SK-N-MC (cell line): ENCODE results near the gene METTL21A.

Source experiments
- DNase-seq: peaks from one replicate; pipeline ENCODE4 v3.0.0-alpha.2; 2011; ENCODE audit warnings: low read depth, low spot score
- H3K27ac ChIP-seq: fragments of 200-600 bp; sonication (generic); 2 replicates; pipeline ENCODE4 v1.5.1; 2016; ENCODE audit warnings: mixed run types
- H3K36me3 ChIP-seq: fragments of 200-600 bp; sonication (generic); 2 replicates; pipeline ENCODE4 v1.6.1; 2017; ENCODE audit warnings: antibody characterized with exemption, low read length, mixed read lengths; ENCODE audit not compliant: insufficient read depth
- H3K4me3 ChIP-seq: fragments of 200-600 bp; sonication (generic); 2 replicates; pipeline ENCODE4 v1.5.1; 2016
- H3K9ac ChIP-seq: fragments of 200-600 bp; sonication (generic); 2 replicates; pipeline ENCODE4 v1.8.0; 2017; ENCODE audit warnings: mixed run types, mixed read lengths; ENCODE audit not compliant: insufficient read length
- H3K9me3 ChIP-seq: fragments of 200-600 bp; sonication (generic); 2 replicates; pipeline ENCODE4 v1.6.1; 2017; ENCODE audit warnings: low read depth, mild to moderate bottlenecking, antibody characterized with exemption, low read length, moderate library complexity, mixed read lengths
- EZH2 ChIP-seq: fragments of 200-600 bp; sonication (generic); IDR thresholded peaks from one replicate; pipeline ENCODE4 v1.6.1; 2017; ENCODE audit warnings: antibody characterized with exemption
- FOXP2 ChIP-seq: optimal IDR thresholded peaks from 2 replicates; pipeline ENCODE3; 2011; ENCODE audit warnings: mild to moderate bottlenecking, moderate library complexity; ENCODE audit not compliant: insufficient read depth; ENCODE audit errors: extremely low read length, control extremely low read depth
- POLR2AphosphoS5 ChIP-seq: IDR thresholded peaks from 2 replicates; pipeline ENCODE4 v1.6.1; 2012; ENCODE audit warnings: mild to moderate bottlenecking, low read depth, low read length, borderline replicate concordance

Gene METTL21A

DNA sequence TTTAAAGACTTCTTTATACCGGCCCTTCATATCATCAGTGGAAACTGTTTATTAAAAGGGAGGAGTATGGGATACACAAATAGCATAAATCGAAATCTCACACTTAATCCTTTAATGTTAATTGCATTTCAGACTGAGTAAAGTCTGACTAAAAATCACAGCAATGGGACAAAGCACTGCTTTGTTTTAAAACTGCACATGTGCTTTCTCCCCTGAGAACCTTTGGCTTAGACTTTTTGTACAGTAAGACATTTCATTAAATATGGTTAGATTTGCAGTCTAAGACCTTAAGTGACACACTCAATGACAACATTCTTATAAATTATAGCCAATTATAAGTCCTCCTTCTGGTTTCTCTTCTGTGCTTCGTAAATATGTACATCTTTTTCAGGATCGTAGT lies 12.5 kb downstream of the METTL21A start:
- Histone ChIP-seq H3K27ac (no peak overlapping the region), H3K4me3 (no peak overlapping the region), H3K9me3 (no peaks in the 10 kb centered on the region), H3K36me3 (peaks cover 47% of the 10 kb centered on the region), H3K9ac (no peak overlapping the region)
- TF ChIP-seq POLR2AphosphoS5 (no peak), EZH2 (no peak), FOXP2 (no peak)
- DNase-seq = no peak

DNA sequence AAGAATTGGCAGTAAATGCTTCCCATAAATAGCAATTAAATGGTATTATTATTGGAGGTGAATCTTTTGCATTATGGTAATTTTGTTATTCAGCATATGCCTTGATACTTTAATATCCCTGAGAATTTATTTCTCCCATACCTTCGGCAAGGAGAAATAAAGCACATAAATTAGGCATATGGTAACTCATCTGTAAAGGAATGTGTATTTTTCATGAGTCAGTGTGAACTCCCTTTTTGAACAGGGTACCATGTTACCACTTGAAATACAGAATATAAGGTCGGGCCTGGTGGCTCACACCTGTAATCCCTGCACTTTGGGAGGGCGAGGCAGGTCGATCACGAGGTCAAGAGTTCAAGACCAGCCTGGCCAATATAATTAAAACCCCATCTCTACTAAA lies 18.4 kb downstream of the METTL21A start:
- peaks cover 27% of the 10 kb centered on the region for H3K36me3 ChIP-seq
- no peak overlapping the region for H3K27ac ChIP-seq
- no peak for DNase-seq
- no peak overlapping the region for H3K9ac ChIP-seq
- H3K9me3 ChIP-seq = no peaks in the 10 kb centered on the region
- TF ChIP-seq FOXP2 (no peak), POLR2AphosphoS5 (no peak), EZH2 (no peak)
- no peak overlapping the region for H3K4me3 ChIP-seq

DNA sequence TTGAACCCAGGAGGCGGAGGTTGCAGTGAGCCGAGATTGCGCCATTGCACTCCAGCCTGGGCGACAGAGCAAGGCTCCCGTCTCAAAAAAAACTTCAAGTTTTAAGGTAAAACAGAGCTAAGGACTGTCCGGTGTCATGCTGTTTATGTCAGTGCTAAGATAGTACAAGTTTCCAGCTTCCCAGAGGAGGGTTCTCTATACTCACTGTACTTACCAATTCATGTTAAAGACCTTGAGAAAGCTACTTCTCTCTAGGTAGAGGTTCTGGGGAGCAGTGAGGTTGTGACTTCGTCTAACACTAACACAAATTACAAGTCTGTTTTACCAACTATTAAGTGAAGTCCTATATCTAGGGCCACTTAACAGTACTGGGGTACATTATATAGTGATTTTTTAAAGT lies 18.8 kb downstream of the METTL21A start:
- Histone ChIP-seq H3K27ac (no peak overlapping the region), H3K36me3 (peaks cover 31% of the 10 kb centered on the region), H3K4me3 (no peak overlapping the region), H3K9ac (no peak overlapping the region), H3K9me3 (no peaks in the 10 kb centered on the region)
- no peak for DNase-seq
- TF ChIP-seq POLR2AphosphoS5 = no peak
- no peak for TF ChIP-seq FOXP2
- no peak for TF ChIP-seq EZH2

DNA sequence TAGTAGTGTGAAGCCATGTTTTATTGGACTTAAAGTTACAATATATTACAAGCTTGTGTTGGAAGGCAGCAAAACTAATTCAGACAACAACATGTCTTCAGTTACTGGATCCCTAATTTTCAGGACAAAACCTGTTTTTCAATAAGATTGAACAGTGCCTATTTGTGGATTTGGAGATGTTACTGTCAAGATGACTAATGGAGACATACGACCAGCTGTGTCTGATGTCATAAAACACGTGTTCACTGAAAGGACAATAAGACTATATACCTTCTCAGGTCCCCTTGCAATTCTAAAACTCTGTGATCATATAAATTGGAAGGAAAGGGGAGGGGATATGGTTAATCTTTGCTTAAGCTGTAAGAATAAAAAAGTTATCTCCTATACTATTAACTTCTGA lies 21.7 kb downstream of the METTL21A start:
- peaks cover 36% of the 10 kb centered on the region for H3K36me3 ChIP-seq
- no peaks in the 10 kb centered on the region for H3K9me3 ChIP-seq
- H3K27ac ChIP-seq = 0 out of 2 replicates have a peak overlapping the region, but pooled peaks have one; percentile 7
- H3K9ac ChIP-seq = no peak overlapping the region
- no peak overlapping the region for H3K4me3 ChIP-seq
- DNase-seq = no peak
- TF ChIP-seq FOXP2 = no peak

DNA sequence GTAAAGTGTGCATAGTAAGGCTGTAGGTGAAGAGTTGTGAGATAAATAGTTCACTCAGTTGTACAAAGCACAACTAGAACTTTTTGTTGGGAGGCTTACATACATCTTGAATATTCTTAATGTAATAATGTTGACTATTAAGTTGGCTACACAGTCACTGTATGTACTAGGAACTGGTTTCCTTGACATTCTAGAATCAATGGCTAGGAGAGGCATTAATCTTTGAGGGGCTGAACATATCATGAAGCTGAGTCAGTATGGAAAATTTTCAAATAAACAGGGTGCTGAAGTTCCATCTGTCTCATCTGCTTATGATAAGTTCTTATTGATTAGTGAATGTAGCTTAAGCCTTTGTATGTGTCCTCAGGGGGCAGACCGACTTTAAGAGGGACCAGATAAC lies 23.4 kb downstream of the METTL21A start:
- Histone ChIP-seq H3K9ac (no peak overlapping the region), H3K27ac (no peak overlapping the region), H3K4me3 (no peak overlapping the region), H3K9me3 (no peaks in the 10 kb centered on the region), H3K36me3 (peaks cover 41% of the 10 kb centered on the region)
- no peak for DNase-seq
- TF ChIP-seq POLR2AphosphoS5 (no peak), FOXP2 (no peak), EZH2 (no peak)

DNA sequence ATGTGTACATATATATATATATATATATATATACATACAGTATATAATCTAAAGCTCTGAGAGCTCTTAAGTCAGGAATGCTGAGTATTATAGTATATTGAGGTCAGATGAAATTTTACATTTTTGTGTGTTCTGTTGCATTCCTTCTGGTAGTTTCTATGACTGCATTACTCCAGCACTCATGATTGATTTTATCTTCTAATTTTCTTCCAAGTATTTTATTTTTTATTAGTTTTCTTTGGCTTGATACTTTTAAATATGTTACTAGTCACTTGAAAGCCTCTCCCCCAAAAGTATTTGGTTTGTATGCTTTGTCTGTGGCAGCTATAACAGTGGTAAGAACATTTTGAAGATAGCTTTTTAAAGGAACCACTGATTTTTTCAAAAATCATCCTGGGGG lies 25.0 kb downstream of the METTL21A start:
- no peak for DNase-seq
- H3K9me3 ChIP-seq = no peaks in the 10 kb centered on the region
- no peak overlapping the region for H3K4me3 ChIP-seq
- H3K36me3 ChIP-seq = peaks cover 47% of the 10 kb centered on the region
- H3K9ac ChIP-seq = no peak overlapping the region
- no peak for TF ChIP-seq POLR2AphosphoS5
- no peak for TF ChIP-seq EZH2
- no peak for TF ChIP-seq FOXP2
- no peak overlapping the region for H3K27ac ChIP-seq

DNA sequence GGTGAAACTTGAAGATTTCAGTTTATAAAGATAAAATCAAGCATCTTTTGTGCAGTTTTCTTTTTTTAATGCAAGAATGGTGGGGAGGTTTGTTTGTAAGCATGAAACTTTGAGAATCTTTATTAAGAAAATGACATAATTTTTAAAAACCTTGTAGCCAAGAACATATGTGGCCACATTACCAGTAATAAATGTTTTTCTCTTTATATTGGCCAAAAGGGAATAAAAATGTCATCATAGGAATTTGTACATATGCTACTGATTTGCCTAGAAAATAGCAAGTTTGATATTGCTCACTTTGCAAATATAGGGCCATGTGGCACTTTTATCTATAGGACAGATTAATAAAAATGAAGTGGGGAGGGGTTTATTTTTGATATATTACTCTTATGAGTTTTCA lies 25.6 kb downstream of the METTL21A start:
- TF ChIP-seq POLR2AphosphoS5 (no peak), FOXP2 (no peak), EZH2 (no peak)

DNA sequence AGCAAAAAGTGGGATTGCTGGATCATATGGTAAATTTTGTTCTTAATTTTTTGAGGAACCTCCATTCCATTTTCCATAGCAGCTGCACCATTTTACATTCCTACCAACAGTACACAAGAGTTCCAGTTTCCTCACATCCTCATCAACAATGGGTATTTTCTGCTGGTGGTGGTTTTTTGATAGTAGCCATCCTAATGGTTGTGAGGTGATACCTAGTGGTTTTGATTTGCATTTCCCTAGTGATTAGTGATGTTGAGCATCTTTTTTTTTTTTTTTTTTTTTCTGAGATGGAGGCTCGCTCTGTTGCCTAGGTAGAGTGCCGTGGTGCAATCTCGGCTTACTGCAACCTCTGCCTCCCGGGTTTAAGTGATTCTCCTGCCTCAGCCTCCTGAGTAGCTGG lies 30.5 kb downstream of the METTL21A start:
- Histone ChIP-seq H3K9ac (no peak overlapping the region), H3K4me3 (no peak overlapping the region), H3K9me3 (no peaks in the 10 kb centered on the region), H3K36me3 (peaks cover 66% of the 10 kb centered on the region), H3K27ac (no peak overlapping the region)
- TF ChIP-seq FOXP2 (no peak), POLR2AphosphoS5 (no peak), EZH2 (no peak)
- DNase-seq = no peak

More for the DNA sequence above, 25.6 kb downstream of the METTL21A start:
- DNase-seq = no peak
- Histone ChIP-seq H3K36me3 (peaks cover 43% of the 10 kb centered on the region), H3K4me3 (no peak overlapping the region), H3K9ac (no peak overlapping the region), H3K27ac (peak overlapping the region; percentile 72), H3K9me3 (no peaks in the 10 kb centered on the region)

DNA sequence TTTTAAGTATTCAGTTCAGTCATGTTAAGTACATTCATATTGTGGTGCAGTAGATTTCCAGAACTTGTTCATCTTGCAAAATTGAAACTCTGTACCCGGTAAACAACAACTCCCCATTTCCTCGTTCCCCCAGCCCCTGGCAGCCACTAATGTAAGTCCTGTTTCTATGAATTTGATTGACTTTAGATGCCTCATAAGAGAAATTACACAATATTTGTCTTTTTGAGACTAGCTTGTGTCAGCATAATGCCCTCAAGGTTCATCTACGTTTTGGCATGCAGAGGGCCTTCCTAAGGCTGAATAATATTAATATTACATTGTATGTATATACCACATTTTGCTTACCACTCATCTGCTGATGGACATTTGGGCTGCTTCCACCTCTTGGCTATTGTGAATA lies 30.9 kb downstream of the METTL21A start:
- peaks cover 70% of the 10 kb centered on the region for H3K36me3 ChIP-seq
- no peak for DNase-seq

DNA sequence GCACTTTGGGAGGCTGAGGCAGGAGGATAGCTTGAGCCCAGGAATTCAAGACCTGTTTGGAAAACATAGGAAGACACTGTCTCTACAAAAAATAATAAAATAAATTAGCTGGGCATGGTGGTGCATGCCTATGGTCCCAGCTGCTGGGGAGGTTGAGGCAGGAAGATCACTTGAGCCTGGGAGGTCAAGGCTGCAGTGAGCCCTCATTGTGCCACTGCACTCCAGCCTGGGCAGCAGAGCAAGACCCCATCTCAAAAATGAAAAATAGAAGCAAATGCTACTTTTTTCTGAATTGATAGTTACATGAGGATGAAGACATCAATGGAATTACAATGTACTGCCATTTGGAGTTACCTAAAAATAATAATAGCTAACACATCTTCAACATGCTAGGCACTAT lies 31.9 kb downstream of the METTL21A start:
- Histone ChIP-seq H3K27ac (no peak overlapping the region), H3K9me3 (no peaks in the 10 kb centered on the region), H3K36me3 (peaks cover 74% of the 10 kb centered on the region), H3K9ac (no peak overlapping the region), H3K4me3 (no peak overlapping the region)
- TF ChIP-seq POLR2AphosphoS5 (no peak), EZH2 (no peak), FOXP2 (no peak)
- no peak for DNase-seq

More for the DNA sequence above, 30.9 kb downstream of the METTL21A start:
- Histone ChIP-seq H3K9ac (no peak overlapping the region), H3K9me3 (no peaks in the 10 kb centered on the region), H3K4me3 (no peak overlapping the region), H3K27ac (no peak overlapping the region; the same call in 1 of the 2 replicates)
- TF ChIP-seq FOXP2 (no peak), EZH2 (no peak)
